Tibial nerve (tissue), 4 donors: Measurements from ENCODE around the gene CYP27A1. TPM values are rescaled to one million over a fixed set of nuclear protein-coding genes. Genes with fewer than 3 reads are reported as not detected.

Experiments
- DNase-seq, 2 donors: peaks; one replicate each; pipeline ENCODE4 v3.0.0-alpha.2; 2019; ENCODE audit warnings: low spot score in 2 of 2
- H3K27ac ChIP-seq, 4 donors: fragments of 200-600 bp; sonication (generic) in 3 of 4; one replicate each; pipeline ENCODE4 v1.5.1; 2017 to 2019; ENCODE audit warnings: mild to moderate bottlenecking in 1 of 4
- H3K27me3 ChIP-seq, 2 donors: fragments of 200-600 bp; sonication (generic) in 1 of 2; one replicate each; pipeline versions ENCODE4 v1.5.1 to v1.6.0; 2017 to 2019
- H3K36me3 ChIP-seq, 3 donors: fragments of 200-600 bp; sonication (generic); one replicate each; pipeline ENCODE4 v1.5.1; 2018 to 2019
- H3K4me1 ChIP-seq, 4 donors: fragments of 200-600 bp; sonication (generic) in 3 of 4; one replicate each; pipeline ENCODE4 v1.5.1; 2017 to 2019
- H3K4me3 ChIP-seq, 4 donors: fragments of 200-600 bp; sonication (generic) in 3 of 4; one replicate each; pipeline ENCODE4 v1.5.1; 2017 to 2019; ENCODE audit warnings: mild to moderate bottlenecking in 1 of 4, moderate library complexity in 1 of 4
- H3K9me3 ChIP-seq, 4 donors: fragments of 200-600 bp; sonication (generic) in 3 of 4; one replicate each; pipeline ENCODE4 v1.5.1; 2017 to 2019
- CTCF ChIP-seq, 5 experiments: fragments of 200-600 bp in 3 of 5; fragments of 450-650 bp in 2 of 5; sonication (generic) in 3 of 5; IDR thresholded peaks; one replicate each; pipeline ENCODE4 v1.5.1; 2016 to 2019; ENCODE audit warnings: antibody characterized with exemption in 5 of 5, mild to moderate bottlenecking in 3 of 5, moderate library complexity in 2 of 5
- EP300 ChIP-seq, 2 donors: sonication (generic); formaldehyde crosslinking; IDR thresholded peaks; one replicate each; pipeline ENCODE4 v1.6.1; 2017; ENCODE audit warnings: antibody characterized with exemption in 2 of 2, mild to moderate bottlenecking in 1 of 2
- POLR2A ChIP-seq, 2 donors: fragments of 450-650 bp; IDR thresholded peaks; one replicate each; pipeline ENCODE4 v1.6.1; 2017; ENCODE audit warnings: antibody characterized with exemption in 2 of 2, mild to moderate bottlenecking in 2 of 2, moderate library complexity in 2 of 2
- WGBS, 2 donors: methylation state at CpG; one replicate each; pipeline ENCODE4 v1.1.5; 2018; 5-methylcytosine and 5-hydroxymethylcytosine counted together
- total RNA-seq, 4 donors: library from RNA; depleted of rRNA; stranded (reverse); fragments of >200 nt; gene quantifications; one replicate each; pipeline ENCODE4 v1.1.0, GENCODE V29; 2016

CYP27A1 gene
- total RNA-seq, 4 donors from 2014 or later, result 57.6 to 92.4 (median 78.9) TPM

- H3K4me1 ChIP-seq, result peaks cover 0 to 48% (median 3%) of the 10 kb centered on the region in 4 donors
- no peak for DNase-seq
- H3K27ac ChIP-seq, result no peak overlapping the region
- H3K27me3 ChIP-seq, result peaks cover 0 to 48% of the 10 kb centered on the region in 2 donors
- TF ChIP-seq POLR2A (IDR thresholded peaks at IDR 0.05), result no peak
- no peak for TF ChIP-seq CTCF (IDR thresholded peaks at IDR 0.05)
- TF ChIP-seq EP300 (IDR thresholded peaks at IDR 0.05), result no peak
- WGBS, 2 donors, result 56 to 58% methylated on average over 5 of the region's 5 CpGs
- H3K36me3 ChIP-seq, result no peaks in the 10 kb centered on the region
- no peaks in the 10 kb centered on the region for H3K9me3 ChIP-seq
- no peak overlapping the region for H3K4me3 ChIP-seq
Observed at GRCh38 chr2:218854860-218855259, 72.9 kb downstream of the CYP27A1 start.

- peaks cover 0 to 48% of the 10 kb centered on the region in 2 donors for H3K27me3 ChIP-seq
- no peaks in the 10 kb centered on the region for H3K36me3 ChIP-seq
- 56 to 73% methylated on average over 14 of the region's 14 CpGs for WGBS, 2 donors
- no peak overlapping the region for H3K4me3 ChIP-seq
- DNase-seq, result no peak
- peaks cover 0 to 55% (median 7%) of the 10 kb centered on the region in 4 donors for H3K4me1 ChIP-seq
- TF ChIP-seq CTCF (IDR thresholded peaks at IDR 0.05), result no peak
- H3K27ac ChIP-seq, result no peak overlapping the region
- H3K9me3 ChIP-seq, result no peaks in the 10 kb centered on the region
Observed at GRCh38 chr2:218855305-218856166, 73.6 kb downstream of the CYP27A1 start.

- no peak for DNase-seq
- H3K27ac ChIP-seq, result peak overlapping the region in 1 of 4 donors; percentile 42
- no peak overlapping the region for H3K4me3 ChIP-seq
- no peaks in the 10 kb centered on the region for H3K36me3 ChIP-seq
- H3K27me3 ChIP-seq, result peaks cover 0 to 43% of the 10 kb centered on the region in 2 donors
- 53 to 55% methylated on average over 12 of the region's 12 CpGs for WGBS, 2 donors
- TF ChIP-seq EP300 (IDR thresholded peaks at IDR 0.05), result no peak
- no peak for TF ChIP-seq CTCF (IDR thresholded peaks at IDR 0.05)
- no peak for TF ChIP-seq POLR2A (IDR thresholded peaks at IDR 0.05)
- H3K9me3 ChIP-seq, result no peaks in the 10 kb centered on the region
- H3K4me1 ChIP-seq, result peaks cover 0 to 62% (median 7%) of the 10 kb centered on the region in 4 donors
Observed at GRCh38 chr2:218856167-218856895, 74.4 kb downstream of the CYP27A1 start.

- no peak overlapping the region for H3K4me3 ChIP-seq
- no peak for DNase-seq
- H3K36me3 ChIP-seq, result no peaks in the 10 kb centered on the region
- H3K4me1 ChIP-seq, result peaks cover 0 to 67% (median 7%) of the 10 kb centered on the region in 4 donors
- no peak overlapping the region for H3K27ac ChIP-seq
- no peak for TF ChIP-seq EP300 (IDR thresholded peaks at IDR 0.05)
- no peak for TF ChIP-seq POLR2A (IDR thresholded peaks at IDR 0.05)
- TF ChIP-seq CTCF (IDR thresholded peaks at IDR 0.05), result no peak
- 91 to 100% methylated on average over 1 of the region's 1 CpG for WGBS, 2 donors
- no peaks in the 10 kb centered on the region for H3K9me3 ChIP-seq
- peaks cover 0 to 43% of the 10 kb centered on the region in 2 donors for H3K27me3 ChIP-seq
Observed at GRCh38 chr2:218856896-218857243, 74.9 kb downstream of the CYP27A1 start.
